GM11168 (cell line): ENCODE data around the gene EEF1AKMT4.

Experiments used
- in situ Hi-C: fragments of 300-500 bp; cut with MboI; formaldehyde crosslinking; loops from one replicate; pipeline ENCODE4 v1.12.0; 2022; ENCODE audit warnings: low sequenced_read_pairs; ENCODE audit not compliant: unreplicated experiment

EEF1AKMT4 gene

GRCh38 chr3:184258926-184259325, 9.5 kb downstream of the EEF1AKMT4 start:
- in situ Hi-C loops, result loop anchor here (25.0 kb wide), 1 partner anchor 372 kb away; the partner anchor contains the start of gene PARL

GRCh38 chr3:184259396-184259877, 10.0 kb downstream of the EEF1AKMT4 start:
- in situ Hi-C loops, result loop anchor here (25.0 kb wide), 1 partner anchor 372 kb away; the partner anchor contains the start of gene PARL

- in situ Hi-C loops, result loop anchor here (25.0 kb wide), 1 partner anchor 373 kb away; the partner anchor contains the start of gene PARL
Measured at GRCh38 chr3:184259878-184260723, 10.6 kb downstream of the EEF1AKMT4 start.

GRCh38 chr3:184260724-184261269, 11.3 kb downstream of the EEF1AKMT4 start:
- in situ Hi-C loops, result loop anchor here (25.0 kb wide), 1 partner anchor 373 kb away; the partner anchor contains the start of gene PARL

- in situ Hi-C loops, result loop anchor here (25.0 kb wide), 1 partner anchor 374 kb away; the partner anchor contains the start of gene PARL
Measured at GRCh38 chr3:184261270-184261853, 11.9 kb downstream of the EEF1AKMT4 start, which contains the start of gene CAMK2N2. TSS of gene CAMK2N2 (minus strand) at chr3:184261553. CDS start at chr3:184261285, 268 bp downstream.

- in situ Hi-C loops, result loop anchor here (25.0 kb wide), 1 partner anchor 375 kb away; the partner anchor contains the start of gene PARL
Measured at GRCh38 chr3:184261854-184262763, 12.6 kb downstream of the EEF1AKMT4 start.

- in situ Hi-C loops, result loop anchor here (25.0 kb wide), 1 partner anchor 375 kb away; the partner anchor contains the start of gene PARL
Measured at GRCh38 chr3:184262764-184263179, 13.3 kb downstream of the EEF1AKMT4 start.

GRCh38 chr3:184267249-184267648, 17.8 kb downstream of the EEF1AKMT4 start:
- in situ Hi-C loops, result loop anchor here (25.0 kb wide), 1 partner anchor 380 kb away; the partner anchor contains the start of gene PARL

GRCh38 chr3:184272269-184272668, 22.8 kb downstream of the EEF1AKMT4 start:
- in situ Hi-C loops, result loop anchor here (25.0 kb wide), 1 partner anchor 385 kb away; the partner anchor contains the start of gene PARL

- in situ Hi-C loops, result no loop called here
Measured at GRCh38 chr3:184275381-184275701, 25.9 kb downstream of the EEF1AKMT4 start.

- in situ Hi-C loops, result no loop called here
Measured at GRCh38 chr3:184275961-184276910, 26.8 kb downstream of the EEF1AKMT4 start, which contains the start of gene ECE2. TSS of gene ECE2 (plus strand) at chr3:184276022. CDS start at chr3:184276154, 132 bp downstream.

GRCh38 chr3:184277366-184277765, 27.9 kb downstream of the EEF1AKMT4 start:
- in situ Hi-C loops, result no loop called here

GRCh38 chr3:184282941-184283340, 33.5 kb downstream of the EEF1AKMT4 start:
- in situ Hi-C loops, result no loop called here

GRCh38 chr3:184283681-184284080, 34.2 kb downstream of the EEF1AKMT4 start:
- in situ Hi-C loops, result no loop called here

GRCh38 chr3:184284696-184285095, 35.2 kb downstream of the EEF1AKMT4 start:
- in situ Hi-C loops, result no loop called here

- in situ Hi-C loops, result no loop called here
Measured at GRCh38 chr3:184289426-184289938, 40.0 kb downstream of the EEF1AKMT4 start.

GRCh38 chr3:184290331-184290730, 40.9 kb downstream of the EEF1AKMT4 start:
- in situ Hi-C loops, result no loop called here
